GM18502 (cell line): Measurements from ENCODE around the gene HEBP1.

Experiments
- ATAC-seq: cut with Tn5 transposase; IDR thresholded peaks from one replicate; pipeline ENCODE4 v1.9.1; 2021; ENCODE audit warnings: mild to moderate bottlenecking; ENCODE audit not compliant: unreplicated experiment, poor library complexity

HEBP1 gene

GRCh38 chr12:12992418-12993130 is 7.5 kb downstream of the HEBP1 start:
- no peak for ATAC-seq

GRCh38 chr12:12990700-12991468 is 9.2 kb downstream of the HEBP1 start:
- ATAC-seq, result no peak

- no peak for ATAC-seq
These were observed 12.6 kb downstream of the HEBP1 start for GRCh38 chr12:12987421-12987820.

GRCh38 chr12:12986775-12987331 is 13.2 kb downstream of the HEBP1 start:
- ATAC-seq, result no peak

- ATAC-seq, result no peak
These were observed 14.2 kb downstream of the HEBP1 start for GRCh38 chr12:12985817-12986408.

GRCh38 chr12:12984149-12984548 is 15.9 kb downstream of the HEBP1 start:
- no peak for ATAC-seq

- ATAC-seq, result no peak
These were observed 16.5 kb downstream of the HEBP1 start for GRCh38 chr12:12983420-12984035.

GRCh38 chr12:12982331-12982730 is 17.7 kb downstream of the HEBP1 start:
- ATAC-seq, result no peak

- ATAC-seq, result no peak
These were observed 20.3 kb downstream of the HEBP1 start for GRCh38 chr12:12979731-12980259.

DNA sequence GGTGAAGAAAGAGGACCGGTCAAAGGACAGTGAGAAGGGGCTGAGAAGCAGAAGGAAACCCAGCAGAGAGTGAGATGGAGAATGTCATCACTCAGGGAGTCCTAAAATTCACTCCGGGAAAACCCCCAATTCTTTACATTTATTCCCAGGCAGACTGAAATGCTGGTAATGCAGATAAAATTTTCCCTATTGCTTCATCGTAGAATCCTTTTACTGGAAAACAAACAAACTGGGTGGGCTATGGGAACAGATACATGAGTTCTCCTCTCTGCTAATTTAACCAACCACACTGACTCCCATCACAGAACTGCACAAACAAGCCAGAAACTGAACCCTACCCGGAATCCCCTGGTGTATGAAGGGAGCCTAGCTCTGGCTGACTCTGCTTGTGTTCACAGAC is 20.9 kb downstream of the HEBP1 start:
- ATAC-seq, result no peak

DNA sequence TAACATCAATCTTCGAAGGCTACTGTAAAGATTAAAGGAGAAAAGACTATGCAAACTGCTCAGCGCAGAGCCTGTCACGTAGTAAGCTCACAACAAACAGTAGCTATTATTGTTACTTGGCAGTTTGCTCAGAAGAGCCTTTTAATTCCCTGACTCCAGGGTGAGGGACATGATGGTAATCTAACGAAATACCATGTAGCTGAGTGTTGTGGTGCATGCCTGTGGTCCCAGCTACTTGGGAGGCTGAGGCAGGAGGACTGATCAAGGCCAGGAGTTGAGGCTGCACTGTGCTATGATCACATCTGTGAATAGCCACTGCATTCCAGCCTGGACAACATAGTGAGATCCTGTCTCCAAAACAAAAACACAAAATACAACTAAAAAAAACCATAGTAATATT is 22.8 kb downstream of the HEBP1 start:
- ATAC-seq, result no peak

DNA sequence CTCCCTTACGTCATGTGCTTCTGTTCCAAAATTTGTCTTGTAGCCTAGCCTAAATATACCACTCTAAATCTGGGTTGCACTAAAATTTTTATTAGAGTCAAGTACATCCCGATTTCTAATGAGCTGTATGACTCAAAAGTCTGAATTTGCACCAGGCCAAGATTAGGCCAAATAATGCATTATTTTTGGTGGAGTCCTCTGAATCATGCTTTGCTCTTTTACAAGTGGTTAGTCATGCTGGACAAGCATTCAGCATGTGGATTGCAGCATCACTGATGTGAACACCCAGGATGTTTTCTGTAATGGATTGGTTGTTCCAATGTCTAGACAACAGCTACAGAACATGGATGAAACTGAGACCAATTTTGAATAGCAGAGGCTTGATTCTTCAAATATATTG is 23.7 kb downstream of the HEBP1 start:
- ATAC-seq, result no peak

- no peak for ATAC-seq
These were observed 24.6 kb downstream of the HEBP1 start for GRCh38 chr12:12975322-12976077.

DNA sequence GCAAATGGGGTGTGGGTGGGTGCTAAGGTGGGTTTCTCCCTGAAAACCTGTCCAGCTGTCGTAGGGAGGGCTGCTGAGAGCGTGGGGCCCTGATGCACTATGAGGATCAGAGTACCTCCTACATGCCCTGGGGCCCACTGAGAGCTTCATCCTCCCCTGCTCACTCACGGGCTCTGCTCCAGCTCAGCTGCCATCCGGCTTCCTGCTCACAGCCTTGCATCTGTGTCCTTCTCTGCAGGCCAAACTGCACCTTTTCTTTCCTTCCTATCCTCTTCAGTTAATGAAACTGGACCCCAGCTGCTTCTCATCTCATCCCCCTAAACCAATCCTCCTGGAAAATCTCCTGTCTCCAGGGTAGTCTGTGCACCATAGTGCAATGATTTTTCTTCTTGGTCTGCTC is 25.9 kb downstream of the HEBP1 start:
- no peak for ATAC-seq

GRCh38 chr12:12973019-12973418 is 27.0 kb downstream of the HEBP1 start:
- no peak for ATAC-seq

- no peak for ATAC-seq
These were observed 34.2 kb downstream of the HEBP1 start for GRCh38 chr12:12965836-12966235.

DNA sequence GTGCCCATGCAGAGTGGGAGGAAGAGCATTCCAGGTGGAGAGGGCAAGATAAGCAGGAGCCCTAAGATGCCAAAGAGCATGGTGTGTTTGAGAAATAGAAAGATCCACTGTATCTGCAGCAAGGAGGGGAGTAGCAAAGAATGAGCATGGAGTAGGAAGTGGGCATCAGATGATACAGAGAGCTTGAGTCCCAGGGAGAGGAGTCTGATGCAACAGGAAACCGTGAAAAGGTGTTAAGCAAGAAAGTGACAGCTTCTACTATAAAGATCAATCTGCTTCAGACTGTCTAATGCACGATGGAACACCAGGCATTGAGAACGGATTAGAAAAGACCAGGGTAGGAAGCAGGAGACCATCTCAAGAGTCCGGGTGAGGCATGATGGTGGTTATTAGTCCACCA is 35.8 kb downstream of the HEBP1 start:
- ATAC-seq, result no peak

DNA sequence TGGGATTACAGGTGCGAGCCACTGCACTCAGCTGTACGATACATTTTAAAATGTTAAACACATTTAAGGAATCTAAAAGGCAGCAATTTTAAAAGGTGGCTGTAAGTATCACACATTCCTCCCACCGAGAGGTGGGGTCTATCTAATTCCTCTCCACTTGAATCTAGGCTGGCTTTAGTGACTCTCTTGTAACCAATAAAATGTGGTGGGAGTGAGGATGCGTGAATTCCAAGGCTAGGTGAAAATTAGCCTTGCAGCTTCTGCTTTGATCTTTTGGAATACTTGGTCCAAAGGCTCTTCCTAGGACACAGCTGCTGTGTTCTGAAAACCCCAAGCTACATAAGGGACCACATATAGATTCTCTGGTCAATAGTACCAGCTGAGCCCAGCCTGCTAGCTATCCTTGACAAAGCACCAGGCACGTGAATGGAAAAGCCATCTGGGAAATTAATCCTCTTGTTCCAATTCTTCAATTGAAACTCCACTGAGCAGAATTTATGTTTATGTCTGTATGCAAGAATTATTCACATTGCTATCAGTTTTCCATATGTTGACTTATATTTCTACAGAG is 39.3 kb downstream of the HEBP1 start:
- no peak for ATAC-seq

GRCh38 chr12:12958886-12959285 is 41.2 kb downstream of the HEBP1 start:
- no peak for ATAC-seq
